Endothelial cell of umbilical vein (primary cell): ENCODE data around the gene ASIC1. TPM values are rescaled to one million over a fixed set of nuclear protein-coding genes. Genes with fewer than 3 reads are reported as not detected.

Experiments used
- BruUV-seq: library from RNA; stranded (reverse); fragments of 400-500 nt; replicated peaks from 2 replicates; lab custom pipeline; 2021; lab: Mats Ljungman, UMichigan
- CTCF ChIA-PET: fragments of 300-600, 350-600 bp; sonication (Branson Sonifier 250); formaldehyde crosslinking; loops from one replicate; lab custom pipeline; 2021; ENCODE audit warnings: antibody characterized with exemption, inconsistent platforms; lab: Charles Lee
- POLR2A ChIA-PET: fragments of 300-600, 350-600 bp; sonication (Branson Sonifier 250); formaldehyde crosslinking; loops from one replicate; lab custom pipeline; 2021; ENCODE audit warnings: antibody characterized with exemption, inconsistent platforms; lab: Charles Lee
- DNase-seq: peaks from one replicate; pipeline ENCODE4 v3.0.0-alpha.2; 2011; ENCODE audit warnings: low read depth, low spot score
- FAIRE-seq: peaks from 2 replicates; lab custom pipeline; 2011; peaks lifted over from hg19 to GRCh38; lab: Jason Lieb, UNC
- H2AFZ ChIP-seq: 2 replicates; pipeline ENCODE4 v1.6.0; 2012; ENCODE audit warnings: low read depth, low read length, control low read depth, inconsistent platforms
- H3K27ac ChIP-seq: 2 replicates; pipeline ENCODE4 v1.5.1; 2011; ENCODE audit warnings: low read depth, mild to moderate bottlenecking, control low read depth, low read length, moderate library complexity; ENCODE audit not compliant: insufficient read depth
- H3K27me3 ChIP-seq, 2 experiments: 2 replicates each; pipeline versions ENCODE4 v1.6.0 to v1.6.1; 2011; ENCODE audit warnings: low read length in 2 of 2, mixed read lengths in 1 of 2; ENCODE audit not compliant: control insufficient read depth in 2 of 2, insufficient read depth in 2 of 2
- H3K36me3 ChIP-seq, 2 experiments: 2 replicates in 1 of 2; 3 replicates in 1 of 2; pipeline ENCODE4 v1.5.1; 2011; ENCODE audit warnings: low read length in 2 of 2, mild to moderate bottlenecking in 1 of 2, moderate library complexity in 1 of 2; ENCODE audit not compliant: control insufficient read depth in 2 of 2, insufficient read depth in 2 of 2; ENCODE audit errors: extremely low read depth in 1 of 2
- H3K4me1 ChIP-seq: 3 replicates; pipeline ENCODE4 v1.5.1; 2011; ENCODE audit warnings: mild to moderate bottlenecking, low read length; ENCODE audit not compliant: control insufficient read depth, insufficient read depth; ENCODE audit errors: extremely low read depth
- H3K4me2 ChIP-seq: 2 replicates; pipeline ENCODE4 v1.6.1; 2011; ENCODE audit warnings: low read length, control low read depth, mixed read lengths; ENCODE audit not compliant: insufficient read depth
- H3K4me3 ChIP-seq, 3 experiments: fragments of 200-600 bp in 1 of 3; sonication (generic), shearing (Covaris generic) in 1 of 3; replicated peaks in 1 of 3; 2 replicates each; pipeline ENCODE4 v1.5.1; 2011 to 2016; ENCODE audit warnings: control low read depth in 3 of 3, low read length in 3 of 3, mild to moderate bottlenecking in 2 of 3, inconsistent platforms in 1 of 3, low read depth in 1 of 3, moderate library complexity in 1 of 3; ENCODE audit not compliant: insufficient read depth in 1 of 3
- H3K79me2 ChIP-seq: 2 replicates; pipeline ENCODE4 v1.6.0; 2012; ENCODE audit warnings: low read length, inconsistent platforms; ENCODE audit not compliant: control insufficient read depth, insufficient read depth
- H3K9ac ChIP-seq: replicated peaks from 2 replicates; pipeline ENCODE3; 2011; ENCODE audit warnings: low read length, control low read depth; ENCODE audit not compliant: insufficient read depth; ENCODE audit errors: extremely low read depth
- H3K9me1 ChIP-seq: replicated peaks from 3 replicates; pipeline ENCODE4 v1.6.0; 2011; ENCODE audit warnings: mild to moderate bottlenecking, low read length; ENCODE audit not compliant: control insufficient read depth, insufficient read depth; ENCODE audit errors: extremely low read depth
- H3K9me3 ChIP-seq: replicated peaks from 2 replicates; pipeline ENCODE4 v1.5.1; 2012; ENCODE audit warnings: low read length, inconsistent platforms; ENCODE audit not compliant: control insufficient read depth, insufficient read depth
- H4K20me1 ChIP-seq: replicated peaks from 2 replicates; pipeline ENCODE3; 2011; ENCODE audit warnings: mild to moderate bottlenecking, low read length; ENCODE audit not compliant: control insufficient read depth, insufficient read depth; ENCODE audit errors: extremely low read depth
- CTCF ChIP-seq, 2 donors: IDR thresholded peaks; 1 replicate in 1 of 2; 2 replicates in 1 of 2; pipeline ENCODE4 v1.5.1; 2011; ENCODE audit warnings: low read length in 2 of 2, mild to moderate bottlenecking in 2 of 2, moderate library complexity in 2 of 2, control low read depth in 1 of 2, inconsistent platforms in 1 of 2, low read depth in 1 of 2; ENCODE audit not compliant: insufficient read depth in 1 of 2; ENCODE audit errors: extremely low read depth in 1 of 2
- EZH2 ChIP-seq: IDR thresholded peaks from 2 replicates; pipeline ENCODE4 v1.6.1; 2012; ENCODE audit warnings: borderline replicate concordance, low read depth, mild to moderate bottlenecking, moderate library complexity, low read length, inconsistent platforms; ENCODE audit not compliant: severe bottlenecking
- FOS ChIP-seq: IDR thresholded peaks from 2 replicates; pipeline ENCODE4 v1.6.1; 2011; ENCODE audit warnings: mild to moderate bottlenecking, low read length, moderate library complexity, borderline replicate concordance; ENCODE audit not compliant: insufficient read depth
- GATA2 ChIP-seq: IDR thresholded peaks from 2 replicates; pipeline ENCODE4 v1.7.0; 2011; ENCODE audit warnings: low read depth, mild to moderate bottlenecking, moderate library complexity, mixed read lengths, low read length; ENCODE audit not compliant: insufficient read length, insufficient read depth
- JUN ChIP-seq: IDR thresholded peaks from 2 replicates; pipeline ENCODE4 v1.6.1; 2011; ENCODE audit warnings: borderline replicate concordance, low read depth; ENCODE audit not compliant: insufficient read length, insufficient read depth
- MAX ChIP-seq: IDR thresholded peaks from 2 replicates; pipeline ENCODE4 v1.6.1; 2011; ENCODE audit not compliant: insufficient read depth, insufficient read length
- MYC ChIP-seq: IDR thresholded peaks from one replicate; pipeline ENCODE4 v1.6.1; 2011; ENCODE audit warnings: mild to moderate bottlenecking, low read depth, low read length
- POLR2A ChIP-seq: IDR thresholded peaks from 2 replicates; pipeline ENCODE4 v1.6.1; 2012; ENCODE audit warnings: low read depth, mild to moderate bottlenecking, control low read depth, low read length
- POLR2AphosphoS5 ChIP-seq: IDR thresholded peaks from 2 replicates; pipeline ENCODE4 v1.6.1; 2012; ENCODE audit warnings: low read depth, mild to moderate bottlenecking, control low read depth, low read length, moderate library complexity; ENCODE audit not compliant: insufficient read depth
- dilution Hi-C: fragments of 300-500 bp; cut with MboI; formaldehyde crosslinking; loops from one replicate; pipeline ENCODE4 v1.15.0; 2019; ENCODE audit warnings: low sequenced_read_pairs; ENCODE audit not compliant: extremely low pct_ligation_motif_present
- intact Hi-C: fragments of 100-400 bp; cut with micrococcal nuclease; formaldehyde crosslinking; loops from one replicate; pipeline ENCODE4 v1.10.0; 2022
- polyA plus RNA-seq, 4 experiments: library from polyadenylated mRNA; depleted of rRNA in 3 of 4; stranded (reverse) in 3 of 4; unstranded in 1 of 4; fragments of >200 nt; gene quantifications; 2 replicates each; pipeline versions ENCODE4 v1.2.1 to v1.2.3, GENCODE V29; 2011 to 2012; ENCODE audit warnings: missing spikeins in 1 of 4
- total RNA-seq: library from RNA; stranded (reverse); gene quantifications from 2 replicates; pipeline ENCODE4 v1.2.3, GENCODE V29; 2021

The ASIC1 gene
- total and polyA plus RNA-seq, 2 donors (not counting 3 experiments of a cell fraction or from before 2014, with no cell fraction given): 0.53 to 0.66 TPM

- FAIRE-seq: no peak
- Histone ChIP-seq H4K20me1 (no peaks in the 10 kb centered on the region), H3K27me3 (no peaks in the 10 kb centered on the region), H2AFZ (no peak within 1 kb of the TSS), H3K9me3 (no peaks in the 10 kb centered on the region), H3K4me2 (no peak within 1 kb of the TSS), H3K4me1 (no peaks in the 10 kb centered on the region), H3K9ac (no peak within 1 kb of the TSS), H3K9me1 (no peaks in the 10 kb centered on the region), H3K27ac (no peak within 1 kb of the TSS), H3K36me3 (peaks cover 0 to 15% of the 10 kb centered on the region in 2 experiments), H3K4me3 (no peak within 1 kb of the TSS), H3K79me2 (no peaks in the 10 kb centered on the region)
- dilution Hi-C loops (no loop called here), intact Hi-C loops (no loop called here)
- no peak for TF ChIP-seq FOS
- no peak for TF ChIP-seq POLR2A
- TF ChIP-seq MAX: no peak
- CTCF ChIA-PET: interaction anchor here (1.2 to 6.4 kb wide), 4 partner anchors 7 to 211 kb away, joined by 8 to 80 read pairs (median 14); partner anchors contain the start of gene COX14
- DNase-seq: no peak
- BruUV-seq: no TSS peak
- POLR2A ChIA-PET: interaction anchor here (0.6 to 1.2 kb wide), 2 partner anchors 10 to 12 kb away, joined by 4 to 7 read pairs; no protein-coding TSS in a partner anchor
Observed at GRCh38 chr12:50103767-50104321, 46.4 kb downstream of the ASIC1 start, which contains the start of gene GPD1. Gene GPD1, plus strand, starts transcription at chr12:50104008. Its CDS starts 43 bp downstream, at chr12:50104051.

- ChIA-PET POLR2A (interaction anchor here (0.7 kb wide), 1 partner anchor 63 kb away, joined by 3 read pairs; the partner anchor contains the start of gene CERS5), CTCF (interaction anchor here (0.6 to 2.6 kb wide), 6 partner anchors 17 to 210 kb away, joined by 3 to 19 read pairs (median 6); no protein-coding TSS in a partner anchor)
- intact Hi-C loops: no loop called here
- H3K4me2 ChIP-seq: no peak overlapping the region
- no peaks in the 10 kb centered on the region for H4K20me1 ChIP-seq
- no peaks in the 10 kb centered on the region for H3K9me3 ChIP-seq
- H3K27me3 ChIP-seq: no peaks in the 10 kb centered on the region
- BruUV-seq: no TSS peak
- dilution Hi-C loops: no loop called here
- FAIRE-seq: no peak
- no peak overlapping the region for H3K4me3 ChIP-seq
- no peak overlapping the region for H3K9ac ChIP-seq
- no peak for DNase-seq
- no peaks in the 10 kb centered on the region for H3K9me1 ChIP-seq
- H2AFZ ChIP-seq: no peak overlapping the region
- H3K79me2 ChIP-seq: no peaks in the 10 kb centered on the region
- H3K4me1 ChIP-seq: no peaks in the 10 kb centered on the region
- TF ChIP-seq GATA2 (no peak), MAX (no peak), MYC (no peak), EZH2 (no peak), FOS (no peak), CTCF (IDR thresholded peaks at IDR 0.05; ENCODE audit: extremely low read depth in 1 of 2, insufficient read depth in 1 of 2, low read depth in 1 of 2, low read length in 2 of 2) (no peak), POLR2A (no peak), POLR2AphosphoS5 (no peak), JUN (no peak)
- peaks cover 0 to 6% of the 10 kb centered on the region in 2 experiments for H3K36me3 ChIP-seq
- H3K27ac ChIP-seq: no peak overlapping the region
Observed at GRCh38 chr12:50104417-50105366, 47.3 kb downstream of the ASIC1 start.
